NCI-H2196 (cell line): ENCODE results near the gene IGF1.
A peak's percentile ranks its signal among the peaks of the same experiment; 100 is the strongest.

Experiments used
- DNase-seq: peaks from one replicate; lab custom pipeline; 2025; ENCODE audit not compliant: unreplicated experiment; lab: John Stamatoyannopoulos, UW

IGF1 gene

GRCh38 chr12:102429211-102430154 is 50.9 kb downstream of the IGF1 start:
- no peak for DNase-seq

GRCh38 chr12:102427543-102427941 is 52.8 kb downstream of the IGF1 start:
- no peak for DNase-seq

- no peak for DNase-seq
Measured at GRCh38 chr12:102426599-102427542, 53.5 kb downstream of the IGF1 start.

GRCh38 chr12:102425109-102426039 is 55.0 kb downstream of the IGF1 start:
- DNase-seq, result no peak

- DNase-seq, result no peak
Measured at GRCh38 chr12:102423462-102423861, 56.9 kb downstream of the IGF1 start.

- no peak for DNase-seq
Measured at GRCh38 chr12:102421802-102422583, 58.4 kb downstream of the IGF1 start.

- no peak for DNase-seq
Measured at GRCh38 chr12:102419094-102419764, 61.1 kb downstream of the IGF1 start.

- DNase-seq, result no peak
Measured at GRCh38 chr12:102417055-102417454, 63.3 kb downstream of the IGF1 start.

- DNase-seq, result no peak
Measured at GRCh38 chr12:102415515-102415914, 64.8 kb downstream of the IGF1 start.

GRCh38 chr12:102413396-102413795 is 67.0 kb downstream of the IGF1 start:
- no peak for DNase-seq

- no peak for DNase-seq
Measured at GRCh38 chr12:102410511-102410910, 69.9 kb downstream of the IGF1 start.

- no peak for DNase-seq
Measured at GRCh38 chr12:102408487-102409297, 71.7 kb downstream of the IGF1 start.

GRCh38 chr12:102407776-102408486 is 72.4 kb downstream of the IGF1 start:
- no peak for DNase-seq

GRCh38 chr12:102406033-102406584 is 74.3 kb downstream of the IGF1 start:
- peak; percentile 9 for DNase-seq

- no peak for DNase-seq
Measured at GRCh38 chr12:102401087-102401486, 79.3 kb downstream of the IGF1 start.

GRCh38 chr12:102399653-102400052 is 80.7 kb downstream of the IGF1 start:
- DNase-seq, result no peak

GRCh38 chr12:102396276-102396675 is 84.1 kb downstream of the IGF1 start:
- no peak for DNase-seq
